Measurements from ENCODE around the gene NFXL1. TPM values are rescaled to one million over a fixed set of nuclear protein-coding genes. Genes with fewer than 3 reads are reported as not detected.

NFXL1 gene
- total RNA-seq, 2 experiments from 2014 or later = 9.0 to 9.9 TPM

DNA sequence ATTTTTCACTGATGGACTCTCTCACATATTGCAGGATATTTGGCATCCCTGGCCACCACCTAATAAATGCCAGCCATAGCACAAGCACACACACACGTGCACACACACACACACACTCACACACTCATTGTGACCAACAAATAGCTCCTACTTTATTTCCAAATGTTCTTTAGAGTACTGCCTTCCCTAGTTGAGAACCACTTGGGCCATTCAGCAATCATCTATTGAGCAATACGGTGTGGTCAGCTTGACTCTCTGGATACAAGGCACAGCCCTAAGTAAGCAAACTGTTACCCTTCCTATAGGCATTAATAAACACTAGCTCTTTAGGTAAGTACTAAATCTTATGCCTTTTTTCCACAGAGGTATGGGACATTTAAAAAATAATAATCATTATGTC, 97.6 kb downstream of the NFXL1 start:
- Histone ChIP-seq H3K9me3 (ENCODE audit: control insufficient read depth in 1 of 2, insufficient read depth in 1 of 2, low read length in 2 of 2) (no peaks in the 10 kb centered on the region), H3K36me3 (ENCODE audit: insufficient read depth, low read length) (no peaks in the 10 kb centered on the region), H3K4me1 (ENCODE audit: insufficient read depth, low read length) (no peaks in the 10 kb centered on the region), H3K27ac (ENCODE audit: low read depth in 1 of 2, low read length in 2 of 2) (no peak overlapping the region), H3K4me3 (ENCODE audit: low read length) (no peak overlapping the region), H3K27me3 (ENCODE audit: control insufficient read depth in 1 of 2, insufficient read depth in 2 of 2, low read length in 2 of 2) (peaks cover 0 to 8% of the 10 kb centered on the region in 2 experiments)
- Mint-ChIP-seq H3K27me3 (peaks cover 25% of the 10 kb centered on the region), H3K27ac (no peak overlapping the region), H3K4me3 (no peak overlapping the region), H3K36me3 (ENCODE audit: low read depth) (no peaks in the 10 kb centered on the region), H3K9me3 (no peaks in the 10 kb centered on the region), H3K4me1 (ENCODE audit: low read depth) (no peaks in the 10 kb centered on the region)
- intact Hi-C loops (cut with DNase I, micrococcal nuclease) = no loop called here
- DNase-seq (no peak), ATAC-seq (ENCODE audit: poor library complexity) (no peak)
- TF ChIP-seq, protein P1, sequence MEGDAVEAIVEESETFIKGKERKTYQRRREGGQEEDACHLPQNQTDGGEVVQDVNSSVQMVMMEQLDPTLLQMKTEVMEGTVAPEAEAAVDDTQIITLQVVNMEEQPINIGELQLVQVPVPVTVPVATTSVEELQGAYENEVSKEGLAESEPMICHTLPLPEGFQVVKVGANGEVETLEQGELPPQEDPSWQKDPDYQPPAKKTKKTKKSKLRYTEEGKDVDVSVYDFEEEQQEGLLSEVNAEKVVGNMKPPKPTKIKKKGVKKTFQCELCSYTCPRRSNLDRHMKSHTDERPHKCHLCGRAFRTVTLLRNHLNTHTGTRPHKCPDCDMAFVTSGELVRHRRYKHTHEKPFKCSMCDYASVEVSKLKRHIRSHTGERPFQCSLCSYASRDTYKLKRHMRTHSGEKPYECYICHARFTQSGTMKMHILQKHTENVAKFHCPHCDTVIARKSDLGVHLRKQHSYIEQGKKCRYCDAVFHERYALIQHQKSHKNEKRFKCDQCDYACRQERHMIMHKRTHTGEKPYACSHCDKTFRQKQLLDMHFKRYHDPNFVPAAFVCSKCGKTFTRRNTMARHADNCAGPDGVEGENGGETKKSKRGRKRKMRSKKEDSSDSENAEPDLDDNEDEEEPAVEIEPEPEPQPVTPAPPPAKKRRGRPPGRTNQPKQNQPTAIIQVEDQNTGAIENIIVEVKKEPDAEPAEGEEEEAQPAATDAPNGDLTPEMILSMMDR (IDR thresholded peaks at IDR 0.05) = no peak
- ChIA-PET POLR2A (no interaction called here), CTCF (no interaction called here)

GRCh38 chr4:47814618-47815295, 99.6 kb downstream of the NFXL1 start:
- intact Hi-C loops (cut with DNase I, micrococcal nuclease) = no loop called here
- TF ChIP-seq, protein P1 (IDR thresholded peaks at IDR 0.05) = no peak
- CTCF ChIA-PET = no interaction called here
- no peaks in the 10 kb centered on the region for H3K4me1 ChIP-seq (ENCODE audit: insufficient read depth, low read length)
- Mint-ChIP-seq H3K9me3 (no peaks in the 10 kb centered on the region), H3K27me3 (peaks cover 33% of the 10 kb centered on the region), H3K4me3 (no peak overlapping the region), H3K4me1 (ENCODE audit: low read depth) (no peaks in the 10 kb centered on the region), H3K27ac (no peak overlapping the region), H3K36me3 (ENCODE audit: low read depth) (no peaks in the 10 kb centered on the region)
- no peak for ATAC-seq (ENCODE audit: poor library complexity)
- no peak for DNase-seq
- POLR2A ChIA-PET = no interaction called here
- H3K27ac ChIP-seq (ENCODE audit: low read depth in 1 of 2, low read length in 2 of 2) = no peak overlapping the region
- no peaks in the 10 kb centered on the region for H3K36me3 ChIP-seq (ENCODE audit: insufficient read depth, low read length)
- H3K9me3 ChIP-seq (ENCODE audit: control insufficient read depth in 1 of 2, insufficient read depth in 1 of 2, low read length in 2 of 2) = no peaks in the 10 kb centered on the region
- peaks cover 0 to 8% of the 10 kb centered on the region in 2 experiments for H3K27me3 ChIP-seq (ENCODE audit: control insufficient read depth in 1 of 2, insufficient read depth in 2 of 2, low read length in 2 of 2)
- no peak overlapping the region for H3K4me3 ChIP-seq (ENCODE audit: low read length)

DNA sequence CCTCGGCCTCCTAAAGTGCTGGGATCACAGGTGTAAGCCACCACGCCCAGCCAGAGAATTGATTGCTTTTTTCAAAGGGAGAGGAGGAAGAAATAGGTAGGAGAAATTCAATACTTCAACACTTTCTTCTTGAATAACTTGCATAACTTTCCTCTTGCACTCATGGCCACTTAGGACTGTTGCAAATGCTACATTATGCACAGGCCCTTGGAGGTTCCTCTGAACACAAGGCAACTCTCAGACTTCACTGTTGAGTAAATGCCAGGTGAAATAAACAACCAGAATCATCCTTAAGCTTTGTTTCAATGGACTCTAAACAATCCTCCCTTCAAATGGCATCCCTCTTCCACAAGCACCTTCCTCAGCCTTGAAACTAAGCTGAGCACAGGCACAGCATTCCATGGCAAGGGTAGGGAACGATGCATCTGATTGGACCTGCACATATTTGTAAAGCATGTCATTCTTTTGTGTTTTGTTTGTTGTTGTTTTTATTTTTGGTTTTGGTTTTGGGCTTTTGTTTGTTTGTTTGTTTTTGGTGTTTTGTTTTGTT, 104.7 kb downstream of the NFXL1 start:
- H3K4me3 ChIP-seq (ENCODE audit: low read length) = no peak overlapping the region
- H3K9me3 ChIP-seq (ENCODE audit: control insufficient read depth in 1 of 2, insufficient read depth in 1 of 2, low read length in 2 of 2) = no peaks in the 10 kb centered on the region
- no peaks in the 10 kb centered on the region for H3K4me1 ChIP-seq (ENCODE audit: insufficient read depth, low read length)
- TF ChIP-seq, protein P1 (IDR thresholded peaks at IDR 0.05) = no peak
- intact Hi-C loops (cut with DNase I, micrococcal nuclease) = no loop called here
- H3K27ac ChIP-seq (ENCODE audit: low read depth in 1 of 2, low read length in 2 of 2) = no peak overlapping the region
- ATAC-seq (ENCODE audit: poor library complexity) = no peak
- H3K27me3 Mint-ChIP-seq = peaks cover 23% of the 10 kb centered on the region
- no peak overlapping the region for H3K27ac Mint-ChIP-seq
- H3K9me3 Mint-ChIP-seq = no peaks in the 10 kb centered on the region
- no peak overlapping the region for H3K4me3 Mint-ChIP-seq
- DNase-seq = no peak
- H3K4me1 Mint-ChIP-seq (ENCODE audit: low read depth) = no peaks in the 10 kb centered on the region
- POLR2A ChIA-PET = no interaction called here
- no peaks in the 10 kb centered on the region for H3K36me3 ChIP-seq (ENCODE audit: insufficient read depth, low read length)
- no peaks in the 10 kb centered on the region for H3K36me3 Mint-ChIP-seq (ENCODE audit: low read depth)
- CTCF ChIA-PET = no interaction called here
- peaks cover 0 to 4% of the 10 kb centered on the region in 2 experiments for H3K27me3 ChIP-seq (ENCODE audit: control insufficient read depth in 1 of 2, insufficient read depth in 2 of 2, low read length in 2 of 2)

All from CD4-positive, alpha-beta T cell (primary cell).